Activated T-cell treated with anti-CD3 and anti-CD28 coated beads for 4 hours (primary cell): ENCODE data around the gene ATIC.

Experiments used
- DNase-seq: peaks from one replicate; pipeline ENCODE4 v3.0.0-alpha.2; 2020

The ATIC gene

DNA sequence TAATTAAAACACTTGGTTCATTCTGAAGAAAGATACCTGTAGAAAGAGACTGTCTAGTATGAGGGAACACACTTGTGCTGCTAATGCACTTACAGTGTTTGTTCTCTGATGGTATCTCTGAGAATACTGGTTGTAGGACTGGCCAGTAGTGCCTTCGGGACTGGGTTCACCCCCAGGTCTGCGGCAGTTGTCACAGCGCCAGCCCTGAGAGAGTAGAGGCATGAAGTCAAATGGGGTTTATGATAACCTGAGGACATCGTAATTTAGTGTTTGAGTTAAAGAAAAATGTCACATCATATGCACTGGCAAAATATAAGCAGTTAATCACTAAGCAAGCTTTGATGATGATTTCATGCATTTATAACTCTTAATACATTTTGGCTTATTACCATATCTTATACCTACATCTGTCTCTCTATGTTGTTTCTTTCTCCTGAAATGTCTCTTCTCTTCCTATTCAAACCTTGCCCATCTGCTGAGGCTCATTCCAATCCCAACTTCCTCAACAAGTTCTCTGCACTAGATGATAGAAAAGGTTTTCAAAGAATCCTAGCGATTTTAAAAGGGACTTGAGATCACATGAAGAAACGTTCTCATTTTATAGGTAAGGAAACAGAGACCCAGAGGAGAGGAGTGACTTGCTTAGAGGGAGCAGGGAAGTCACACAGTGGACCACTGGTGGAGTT, 50.2 kb downstream of the ATIC start:
- no peak for DNase-seq

DNA sequence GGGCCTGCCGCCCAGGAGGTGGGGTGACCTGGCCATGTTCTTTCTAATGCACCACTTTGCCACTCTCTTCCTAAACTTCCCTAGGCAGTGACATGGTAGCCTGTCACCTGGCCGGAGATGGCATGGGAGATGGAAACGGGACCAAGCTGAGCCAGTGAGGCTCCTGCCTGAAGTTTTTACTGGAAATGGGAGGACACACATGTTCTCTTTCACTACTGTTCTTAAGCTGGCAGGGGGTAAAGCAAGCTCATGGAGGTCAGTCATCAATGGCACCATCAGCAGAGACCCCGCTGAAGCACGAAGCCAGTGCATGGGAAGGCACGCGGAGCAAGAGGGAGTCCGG, 50.7 kb downstream of the ATIC start:
- no peak for DNase-seq

DNA sequence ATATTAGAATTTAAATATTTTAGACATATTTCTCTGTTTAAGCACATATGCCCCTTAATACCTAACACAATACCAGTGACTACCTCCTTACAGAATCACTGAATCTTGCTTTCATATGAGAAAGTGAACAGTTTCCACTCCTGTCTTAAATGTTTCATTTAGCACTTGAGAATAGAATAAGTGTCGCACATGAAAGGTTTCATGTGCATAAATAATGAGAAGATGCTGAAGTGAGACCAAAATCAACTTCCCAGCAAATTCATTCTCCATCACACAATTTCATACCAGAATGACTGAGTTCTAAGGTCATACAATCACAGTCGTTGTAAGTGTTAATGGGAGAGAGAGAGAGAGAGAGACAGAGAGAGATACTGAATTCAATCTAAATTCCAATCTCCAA, 51.2 kb downstream of the ATIC start:
- DNase-seq = no peak

DNA sequence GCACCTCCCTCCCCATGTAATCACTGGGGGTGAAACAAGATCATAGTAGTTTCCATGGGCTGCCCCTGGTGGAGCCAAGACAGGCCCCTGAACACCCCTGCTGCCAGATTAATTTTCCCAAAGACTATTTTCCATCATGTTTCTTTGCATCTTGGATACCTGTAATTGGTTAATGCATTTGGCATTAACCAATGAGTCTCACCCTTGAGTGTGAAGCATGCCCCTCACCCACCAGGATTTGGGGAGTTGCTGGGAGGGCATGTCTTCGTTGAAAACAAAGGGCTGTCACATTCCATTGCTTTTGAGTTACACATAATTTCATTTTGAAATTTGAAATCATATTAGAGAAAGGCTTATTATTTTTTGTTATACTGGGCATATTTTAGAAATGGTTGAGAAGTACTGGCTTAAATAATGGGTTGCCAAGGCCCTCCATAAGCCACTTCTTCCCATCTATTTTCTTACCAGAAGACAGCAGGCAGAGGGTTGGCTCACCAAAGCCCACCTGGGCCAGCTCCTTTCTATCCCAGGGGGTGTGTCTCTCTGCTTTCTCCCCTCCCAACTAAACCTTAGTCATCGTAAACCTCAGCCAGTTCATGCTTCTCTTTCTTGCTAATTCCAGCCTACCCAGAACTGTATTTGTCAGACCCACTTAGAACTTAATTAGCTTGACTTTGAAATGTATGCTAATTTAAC, 51.8 kb downstream of the ATIC start:
- DNase-seq = no peak

DNA sequence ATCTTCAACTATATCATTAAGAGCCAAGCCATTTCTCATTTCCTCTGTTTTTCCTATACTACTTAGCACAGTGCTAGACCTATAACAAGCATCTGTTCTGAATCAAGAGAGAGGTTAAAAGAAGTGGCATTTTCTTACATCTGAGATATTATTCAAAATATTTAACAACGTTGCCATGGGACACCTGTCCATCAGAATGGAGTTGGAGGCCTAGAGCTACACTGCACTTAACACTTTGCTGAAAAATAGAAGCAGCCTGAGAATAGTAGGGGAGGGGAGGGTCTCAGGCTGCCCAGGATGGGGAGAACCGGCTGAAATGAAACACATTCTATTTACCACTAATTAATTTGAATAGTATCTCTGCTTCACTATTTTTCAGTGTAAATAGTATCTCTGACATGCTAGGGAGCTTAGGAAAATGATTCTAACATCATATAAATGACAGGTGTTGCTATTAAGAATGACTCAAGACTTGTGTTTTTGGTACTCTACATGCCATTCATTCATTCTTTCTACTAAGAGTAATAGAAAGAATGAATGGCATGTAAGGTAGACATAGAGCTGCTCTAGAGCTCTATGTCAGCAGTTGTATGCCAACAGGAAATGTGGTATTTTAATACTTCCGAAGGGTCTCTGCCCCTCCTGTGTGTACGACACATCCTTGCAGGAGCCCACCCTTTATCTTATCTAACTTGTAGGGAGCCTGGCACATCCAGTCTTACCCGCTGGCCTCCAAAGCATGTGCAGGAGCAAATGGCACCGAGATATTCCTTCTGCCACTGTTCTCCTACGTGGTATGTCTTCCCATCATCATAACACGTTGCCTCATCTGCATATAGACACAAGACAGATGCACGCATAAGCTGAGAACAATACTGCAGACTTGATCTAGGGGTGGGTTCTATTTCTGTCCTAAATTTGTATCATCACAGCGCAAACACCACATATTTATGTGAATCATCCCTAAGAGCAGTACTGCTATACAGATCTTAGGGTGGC, 52.6 kb downstream of the ATIC start:
- DNase-seq = no peak

DNA sequence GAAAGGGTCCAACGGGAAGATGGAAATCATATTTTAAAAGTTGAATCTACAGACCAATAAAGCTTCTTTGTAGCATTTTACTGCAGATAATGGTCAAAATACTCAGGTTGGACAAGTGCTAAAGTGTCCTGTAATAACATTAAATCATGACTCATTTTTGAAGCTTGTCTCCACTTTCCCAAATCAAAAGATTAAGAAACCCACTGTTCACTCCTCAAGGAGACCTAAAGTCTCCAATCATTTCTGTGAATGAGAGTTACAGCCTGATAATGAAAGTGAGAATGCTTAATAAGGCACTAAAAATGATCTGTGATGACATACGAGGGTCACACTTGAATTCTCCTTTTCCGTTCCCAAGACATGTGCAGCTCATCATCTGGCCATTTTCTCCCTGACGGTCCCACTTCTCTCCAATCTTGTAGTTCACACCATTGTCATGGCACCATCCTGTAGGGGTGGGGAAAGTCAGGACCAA, 53.4 kb downstream of the ATIC start:
- no peak for DNase-seq

DNA sequence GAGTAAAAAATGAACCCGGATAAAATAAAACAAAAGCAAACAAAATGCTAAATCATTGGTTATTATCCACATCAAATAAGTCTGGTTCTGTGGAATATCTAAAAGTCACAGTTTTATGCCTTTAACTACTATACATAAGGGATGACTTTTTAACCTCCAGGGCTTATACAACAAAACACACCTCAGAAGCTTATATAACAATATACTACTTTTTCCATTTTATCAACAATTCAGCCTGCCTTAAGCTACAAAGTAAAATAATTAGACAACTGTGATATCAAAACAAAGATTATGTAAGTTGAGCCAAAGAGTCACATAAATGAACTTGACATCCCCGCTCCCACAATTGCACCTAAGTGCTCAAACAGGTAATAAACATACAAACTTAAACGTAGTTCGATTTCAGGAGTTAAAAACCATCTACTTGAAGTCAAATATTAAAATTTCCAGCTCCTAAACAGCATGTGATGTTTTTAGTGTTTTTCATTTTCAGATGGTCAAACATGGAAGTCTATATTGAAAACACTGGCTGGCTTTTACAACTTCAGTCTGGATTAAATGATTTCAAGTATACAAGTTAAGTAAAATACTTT, 54.7 kb downstream of the ATIC start:
- DNase-seq = no peak

DNA sequence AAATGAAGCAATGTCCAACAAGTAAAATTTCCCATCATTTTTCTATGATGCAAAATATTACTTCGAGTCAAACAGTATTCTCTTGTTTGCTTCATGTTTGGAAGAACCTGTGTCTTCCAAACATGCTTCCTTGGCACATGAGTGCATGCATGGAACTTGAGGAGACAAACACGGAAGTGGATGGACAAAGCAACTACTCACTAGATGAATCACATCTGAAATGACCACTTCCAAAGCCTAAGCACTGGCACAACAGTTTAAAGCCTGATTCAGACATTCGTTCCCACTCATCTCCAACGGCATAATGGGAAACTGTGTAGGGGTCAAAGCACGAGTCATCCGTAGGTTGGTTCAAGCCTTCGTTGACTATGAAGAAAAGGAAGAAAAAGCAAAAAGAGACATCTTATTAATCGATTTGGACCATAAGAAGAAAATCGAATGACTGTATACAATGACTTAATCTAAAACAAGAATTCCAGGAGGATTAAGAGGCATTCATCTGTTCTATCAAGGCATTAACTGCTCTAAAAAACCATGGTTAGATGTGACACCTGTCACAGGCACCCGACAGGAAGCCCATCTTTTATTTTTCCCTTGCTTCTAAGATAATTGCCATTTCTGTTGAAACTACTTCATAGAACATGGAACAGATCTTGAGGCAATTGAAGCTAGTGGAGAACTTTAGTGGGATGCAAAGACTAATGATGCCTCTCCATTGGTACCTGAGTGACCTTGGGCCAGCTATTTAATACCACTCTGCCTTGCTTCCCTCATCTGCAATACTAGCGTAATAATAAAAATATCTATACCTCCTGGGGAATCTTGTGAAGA, 56.0 kb downstream of the ATIC start:
- DNase-seq = no peak

DNA sequence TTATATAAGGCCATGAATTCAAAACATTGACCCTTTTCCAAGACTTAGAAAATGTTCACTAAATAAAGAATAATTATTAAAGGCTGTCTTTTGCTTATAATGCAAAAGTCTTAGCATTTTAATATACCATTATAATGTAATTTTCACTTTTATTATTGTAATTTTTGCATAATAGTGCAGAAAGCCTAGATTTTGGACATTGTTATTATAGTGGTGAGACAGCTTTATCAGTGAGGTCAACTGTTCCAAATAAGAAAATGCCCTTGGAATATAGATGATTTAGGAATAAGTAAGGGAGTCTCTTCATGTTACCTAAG, 56.6 kb downstream of the ATIC start:
- DNase-seq = no peak

DNA sequence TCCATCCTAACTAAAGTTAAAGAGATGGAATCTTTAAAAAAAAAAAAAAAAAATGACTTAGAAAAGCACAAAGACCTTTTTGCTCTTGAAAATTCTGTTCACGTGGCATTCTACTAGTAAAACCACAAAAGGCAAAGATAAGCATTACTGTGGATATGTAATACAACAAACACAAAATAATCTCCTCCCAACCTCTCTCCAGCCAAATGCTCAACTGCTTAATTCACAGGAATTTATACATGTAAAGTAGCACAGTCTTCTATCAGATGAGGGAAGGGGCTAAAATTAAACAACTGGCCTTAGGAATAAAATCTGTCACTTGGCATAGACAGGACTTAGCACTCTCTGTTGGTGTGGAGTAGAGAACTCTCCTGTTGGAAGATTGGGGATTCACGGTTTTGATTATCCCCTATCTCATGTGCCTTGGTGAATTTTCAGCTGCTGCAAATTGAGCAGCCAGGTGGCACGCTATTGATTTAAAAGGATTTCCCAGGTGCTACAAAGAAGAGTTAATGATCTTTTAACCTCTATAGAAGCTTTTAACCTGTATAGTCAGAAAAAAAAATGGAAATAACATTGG, 57.4 kb downstream of the ATIC start:
- DNase-seq = no peak

DNA sequence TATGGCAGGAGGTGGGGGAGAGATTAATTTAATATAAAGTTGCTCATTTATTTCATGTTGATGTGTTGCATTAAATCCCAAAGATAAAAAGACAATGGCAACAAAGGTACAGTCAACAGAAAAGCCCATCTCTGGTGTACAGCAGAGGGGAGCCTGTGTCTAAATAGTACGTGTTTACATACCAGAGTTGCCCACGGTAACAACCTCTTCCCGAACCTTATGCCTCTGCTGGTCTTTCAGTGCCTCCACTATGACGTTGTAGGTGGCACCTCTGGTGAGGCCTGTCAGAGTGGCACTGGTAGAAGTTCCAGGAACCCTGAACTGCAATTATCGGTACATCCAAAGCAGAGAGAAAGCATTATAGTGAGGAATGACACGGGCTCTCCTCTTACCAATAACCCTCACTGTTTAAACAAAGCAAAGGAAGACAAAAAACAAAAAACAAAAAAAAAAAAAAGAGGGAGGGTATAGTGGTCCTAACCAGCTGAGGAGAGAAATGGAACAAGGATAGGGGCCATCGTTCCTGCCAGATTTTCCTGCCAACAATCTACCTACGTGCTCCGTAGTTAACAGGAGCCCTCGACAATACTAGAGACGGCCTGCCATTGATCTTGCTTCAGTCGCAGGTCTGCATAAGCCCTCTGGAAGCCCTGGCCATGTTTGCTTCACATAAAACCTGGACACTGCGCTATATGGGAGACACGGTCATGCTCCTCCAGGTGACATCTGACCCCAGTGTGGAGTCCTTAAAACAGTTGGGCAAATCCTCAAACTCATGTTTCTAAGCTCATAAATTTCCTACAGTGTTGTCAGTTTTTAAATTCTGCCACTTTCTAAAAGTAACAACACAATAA, 58.5 kb downstream of the ATIC start:
- no peak for DNase-seq

DNA sequence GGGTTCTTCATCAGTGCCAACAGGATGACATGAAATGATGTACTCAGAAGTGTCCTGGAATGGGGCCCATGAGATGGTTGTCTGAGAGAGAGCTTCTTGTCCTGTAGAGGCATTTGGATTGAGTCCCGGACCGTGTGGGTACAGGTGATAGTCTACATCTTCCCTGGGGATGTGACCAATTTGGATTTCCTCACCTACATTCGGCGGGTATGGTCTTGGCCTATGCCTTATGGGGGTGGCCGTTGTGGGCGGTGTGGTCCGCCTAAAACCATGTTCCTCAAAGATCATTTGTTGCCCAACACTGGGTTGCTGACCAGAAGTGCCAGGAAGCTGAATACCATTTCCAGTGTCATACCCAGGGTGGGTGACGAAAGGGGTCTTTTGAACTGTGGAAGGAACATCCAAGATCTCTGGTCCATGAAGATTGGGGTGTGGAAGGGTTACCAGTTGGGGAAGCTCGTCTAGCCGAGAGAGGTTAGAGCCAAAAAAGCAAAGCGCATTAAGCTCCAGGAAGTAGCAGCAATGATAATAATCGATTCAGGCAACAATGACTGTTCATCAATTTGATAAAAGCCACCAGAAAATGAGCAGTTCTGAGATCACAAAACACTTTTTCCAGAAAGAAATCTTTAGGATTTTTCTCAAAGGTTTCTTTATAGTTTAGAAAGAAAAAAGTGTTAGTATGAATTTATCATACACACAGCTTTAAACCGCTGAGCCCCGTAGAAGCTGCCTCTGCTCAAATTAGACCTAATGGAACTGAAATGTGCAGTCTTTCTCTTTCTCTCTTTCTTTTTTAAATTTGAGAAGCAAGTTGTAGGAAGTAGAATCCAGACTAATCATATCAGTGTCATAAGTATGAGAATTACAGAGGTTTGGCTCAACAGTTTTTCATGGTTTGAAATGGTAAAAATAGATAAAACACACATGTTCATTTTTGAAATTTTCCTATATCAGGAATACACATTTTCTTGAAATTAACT, 60.3 kb downstream of the ATIC start:
- no peak for DNase-seq

DNA sequence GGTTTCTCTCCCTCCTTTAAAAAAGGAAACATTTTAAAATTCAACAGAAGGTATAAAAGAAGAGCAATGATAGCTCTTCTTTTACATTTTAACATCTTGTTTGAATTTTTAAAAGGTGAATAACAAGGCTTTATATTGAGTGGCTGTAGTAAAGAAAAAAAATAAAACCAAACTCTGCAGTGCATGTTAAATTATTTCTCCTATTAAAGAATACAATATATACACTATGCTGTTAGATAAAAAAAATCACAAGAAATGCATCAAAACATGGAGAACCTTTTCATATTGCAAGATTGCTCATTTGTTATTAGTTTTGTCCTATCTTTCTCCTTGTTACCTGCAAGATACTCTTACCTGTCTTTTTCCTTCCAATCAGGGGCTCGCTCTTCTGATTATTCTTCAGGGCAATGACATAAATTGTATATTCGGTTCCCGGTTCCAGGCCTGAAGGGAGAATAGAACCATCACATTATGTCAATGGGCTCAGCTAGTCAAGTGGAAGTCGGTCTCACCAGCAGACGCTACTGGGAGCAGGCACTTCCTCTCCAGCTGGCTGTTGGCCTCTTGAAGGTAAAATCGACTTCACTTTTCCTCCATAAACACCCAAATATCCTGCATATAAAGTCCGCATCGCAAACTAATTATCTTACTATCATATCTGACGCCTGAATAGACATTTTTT, 61.2 kb downstream of the ATIC start:
- DNase-seq = no peak

DNA sequence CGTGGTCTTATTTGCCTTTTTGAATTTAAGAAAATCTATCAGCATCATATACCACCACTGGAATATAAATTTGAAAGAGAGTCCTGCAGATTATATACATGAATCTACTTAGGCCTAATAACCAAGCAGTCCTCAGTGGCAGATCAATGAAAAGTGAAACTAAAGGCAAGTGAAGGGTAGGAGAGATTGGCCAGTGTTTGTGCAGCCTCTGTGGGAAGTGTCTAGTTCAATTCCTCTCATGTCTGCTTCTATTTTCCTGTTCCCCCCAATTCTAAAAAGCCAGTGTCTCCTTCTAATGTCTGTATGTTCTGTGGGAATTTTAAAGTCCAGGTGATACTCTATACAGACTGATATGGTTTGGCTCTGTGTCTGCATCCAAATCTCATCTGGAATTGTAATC, 62.1 kb downstream of the ATIC start:
- no peak for DNase-seq

DNA sequence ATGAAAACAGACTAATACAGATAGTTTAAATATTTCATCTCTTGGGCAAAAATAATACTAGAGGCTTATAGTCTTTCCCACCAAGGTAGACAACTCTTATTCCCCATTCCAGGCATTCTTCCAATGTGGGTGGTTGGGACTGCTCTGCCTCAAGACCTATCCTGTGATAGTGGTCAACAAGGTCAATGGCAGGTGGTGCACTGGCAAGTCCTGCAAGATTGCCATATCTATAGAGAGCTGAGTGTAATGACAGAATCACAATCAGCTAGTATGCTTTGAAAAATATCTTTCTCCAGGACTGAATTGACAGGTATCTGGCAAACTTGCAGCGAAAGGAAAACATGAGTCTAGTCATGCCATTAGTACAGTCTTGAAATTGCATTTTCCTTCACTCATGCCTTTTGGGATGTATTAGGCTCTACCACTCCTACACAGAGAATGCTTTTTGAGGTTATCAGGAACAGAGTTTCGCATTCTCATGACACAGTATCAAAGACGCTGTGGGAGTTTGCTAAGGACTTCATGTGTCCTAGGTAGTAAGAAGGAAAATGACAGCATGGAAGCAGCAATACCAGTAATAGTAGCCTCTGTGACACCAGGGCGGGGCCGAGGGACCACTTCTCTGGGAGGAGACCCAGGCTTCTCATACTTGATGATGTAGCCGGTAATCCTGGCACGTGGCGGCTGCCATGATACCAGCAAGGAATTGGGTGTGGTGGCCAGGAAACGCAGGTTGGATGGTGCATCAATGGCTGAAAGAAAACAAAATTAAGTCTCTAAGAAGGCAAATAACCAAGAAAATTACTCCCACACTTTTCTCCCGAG, 63.0 kb downstream of the ATIC start:
- DNase-seq = no peak

DNA sequence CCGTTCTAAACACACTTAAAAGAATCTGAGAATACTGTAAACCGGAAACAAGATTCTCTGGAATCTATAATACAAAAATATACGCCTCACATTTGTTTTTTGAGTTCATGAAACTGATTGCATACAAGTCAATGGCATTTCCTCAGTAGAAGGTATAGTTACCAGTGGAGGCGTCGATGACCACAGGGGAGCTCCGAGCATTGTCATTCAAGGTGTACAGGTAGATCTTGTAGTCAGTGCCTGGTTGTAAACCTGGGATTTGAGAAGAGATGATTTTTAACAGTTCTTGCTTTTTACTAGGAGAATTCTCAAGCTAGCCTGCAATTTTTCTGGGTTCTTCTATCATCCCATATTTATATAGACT, 63.6 kb downstream of the ATIC start:
- no peak for DNase-seq

DNA sequence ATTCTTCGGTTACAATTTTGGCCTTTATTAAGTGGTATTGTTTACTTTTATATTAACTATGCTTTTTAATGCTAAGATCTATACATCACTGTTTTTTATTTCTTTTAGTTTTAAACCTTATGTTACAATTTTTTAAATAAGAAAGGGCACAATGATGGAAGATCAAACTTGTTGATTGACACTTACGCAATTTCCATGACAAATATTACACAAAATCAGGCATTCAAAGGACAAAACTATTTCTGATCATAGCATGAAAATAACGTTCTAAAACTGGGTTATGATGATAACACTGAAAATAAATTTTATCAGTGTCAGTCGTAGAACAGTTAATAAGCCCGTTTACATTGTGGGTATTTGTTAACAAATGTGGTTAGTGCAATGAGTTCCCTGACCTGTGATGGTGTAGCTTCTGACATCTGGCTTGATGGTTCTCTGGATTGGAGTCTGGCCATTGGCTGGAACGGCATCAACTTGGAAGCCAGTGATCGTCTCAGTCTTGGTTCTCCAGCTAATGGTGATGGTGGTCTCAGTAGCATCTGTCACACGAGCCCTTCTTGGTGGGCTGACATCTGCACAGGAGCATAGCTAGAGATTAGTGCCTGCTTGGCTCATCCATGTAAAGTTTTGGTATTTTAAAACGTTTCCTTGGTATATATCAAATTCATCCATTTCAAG, 64.4 kb downstream of the ATIC start:
- DNase-seq = no peak

DNA sequence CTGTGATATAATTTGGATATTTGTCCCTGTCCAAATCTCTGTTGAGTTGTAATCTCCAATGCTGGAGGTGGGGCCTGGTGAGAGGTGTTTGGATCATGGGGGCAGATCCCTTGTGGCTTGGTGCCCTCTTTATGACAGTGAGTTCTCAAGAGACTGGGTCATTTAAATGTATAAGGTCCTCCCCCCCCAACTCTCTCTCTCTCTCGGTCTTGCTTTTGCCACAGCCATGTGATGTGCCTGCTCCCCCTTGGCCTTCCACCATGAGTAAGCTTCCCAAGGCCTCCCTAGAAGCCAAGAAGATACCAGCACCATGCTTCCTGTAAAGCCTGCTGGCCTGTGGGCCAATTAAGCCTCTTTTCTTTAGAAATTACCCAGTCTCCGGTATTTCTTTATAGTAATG, 65.4 kb downstream of the ATIC start:
- DNase-seq = no peak
